Nephron (organoid): ENCODE measurements around the gene FHL5.

Experiments used
- H3K27ac Mint-ChIP-seq, 3 experiments: 2 replicates each; pipeline ENCODE4 v1.8.0; 2020; ENCODE audit warnings: mixed read lengths in 3 of 3, mild to moderate bottlenecking in 2 of 3, moderate library complexity in 1 of 3
- H3K27me3 Mint-ChIP-seq: 2 replicates; pipeline ENCODE4 v1.8.0; 2021; ENCODE audit warnings: low read depth, mild to moderate bottlenecking, moderate library complexity, mixed read lengths
- H3K36me3 Mint-ChIP-seq: 2 replicates; pipeline ENCODE4 v1.8.0; 2020; ENCODE audit warnings: low read depth, mixed read lengths
- H3K4me1 Mint-ChIP-seq: 2 replicates; pipeline ENCODE4 v1.8.0; 2020; ENCODE audit warnings: mixed read lengths
- H3K4me3 Mint-ChIP-seq, 3 experiments: 2 replicates each; pipeline ENCODE4 v1.8.0; 2020; ENCODE audit warnings: mild to moderate bottlenecking in 3 of 3, mixed read lengths in 3 of 3, moderate library complexity in 2 of 3
- H3K9me3 Mint-ChIP-seq: 2 replicates; pipeline ENCODE4 v1.8.0; 2020; ENCODE audit warnings: mixed read lengths
- TF ChIP-seq, protein P1 (sequence below), 3 experiments: fragments of 200-600 bp; sonication (generic); IDR thresholded peaks; one replicate each; pipeline ENCODE4 v1.5.0; 2021; ENCODE audit warnings: antibody characterized with exemption in 3 of 3; ENCODE audit not compliant: unreplicated experiment in 3 of 3

Gene FHL5

GRCh38 chr6:96528193-96528592, 34.7 kb upstream of the FHL5 start:
- H3K27me3 Mint-ChIP-seq, result no peaks in the 10 kb centered on the region
- no peaks in the 10 kb centered on the region for H3K9me3 Mint-ChIP-seq
- no peak overlapping the region for H3K4me3 Mint-ChIP-seq
- peaks cover 70% of the 10 kb centered on the region for H3K36me3 Mint-ChIP-seq
- H3K27ac Mint-ChIP-seq, result no peak overlapping the region
- H3K4me1 Mint-ChIP-seq, result peaks cover 5% of the 10 kb centered on the region
- TF ChIP-seq, protein P1, sequence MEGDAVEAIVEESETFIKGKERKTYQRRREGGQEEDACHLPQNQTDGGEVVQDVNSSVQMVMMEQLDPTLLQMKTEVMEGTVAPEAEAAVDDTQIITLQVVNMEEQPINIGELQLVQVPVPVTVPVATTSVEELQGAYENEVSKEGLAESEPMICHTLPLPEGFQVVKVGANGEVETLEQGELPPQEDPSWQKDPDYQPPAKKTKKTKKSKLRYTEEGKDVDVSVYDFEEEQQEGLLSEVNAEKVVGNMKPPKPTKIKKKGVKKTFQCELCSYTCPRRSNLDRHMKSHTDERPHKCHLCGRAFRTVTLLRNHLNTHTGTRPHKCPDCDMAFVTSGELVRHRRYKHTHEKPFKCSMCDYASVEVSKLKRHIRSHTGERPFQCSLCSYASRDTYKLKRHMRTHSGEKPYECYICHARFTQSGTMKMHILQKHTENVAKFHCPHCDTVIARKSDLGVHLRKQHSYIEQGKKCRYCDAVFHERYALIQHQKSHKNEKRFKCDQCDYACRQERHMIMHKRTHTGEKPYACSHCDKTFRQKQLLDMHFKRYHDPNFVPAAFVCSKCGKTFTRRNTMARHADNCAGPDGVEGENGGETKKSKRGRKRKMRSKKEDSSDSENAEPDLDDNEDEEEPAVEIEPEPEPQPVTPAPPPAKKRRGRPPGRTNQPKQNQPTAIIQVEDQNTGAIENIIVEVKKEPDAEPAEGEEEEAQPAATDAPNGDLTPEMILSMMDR (IDR thresholded peaks at IDR 0.05; ENCODE audit: unreplicated experiment in 3 of 3), result no peak

GRCh38 chr6:96532399-96532798, 30.5 kb upstream of the FHL5 start:
- Mint-ChIP-seq H3K4me1 (no peaks in the 10 kb centered on the region), H3K36me3 (peaks cover 62% of the 10 kb centered on the region), H3K27ac (no peak overlapping the region), H3K27me3 (no peaks in the 10 kb centered on the region), H3K9me3 (no peaks in the 10 kb centered on the region), H3K4me3 (no peak overlapping the region)
- TF ChIP-seq, protein P1 (IDR thresholded peaks at IDR 0.05; ENCODE audit: unreplicated experiment in 3 of 3), result no peak

DNA sequence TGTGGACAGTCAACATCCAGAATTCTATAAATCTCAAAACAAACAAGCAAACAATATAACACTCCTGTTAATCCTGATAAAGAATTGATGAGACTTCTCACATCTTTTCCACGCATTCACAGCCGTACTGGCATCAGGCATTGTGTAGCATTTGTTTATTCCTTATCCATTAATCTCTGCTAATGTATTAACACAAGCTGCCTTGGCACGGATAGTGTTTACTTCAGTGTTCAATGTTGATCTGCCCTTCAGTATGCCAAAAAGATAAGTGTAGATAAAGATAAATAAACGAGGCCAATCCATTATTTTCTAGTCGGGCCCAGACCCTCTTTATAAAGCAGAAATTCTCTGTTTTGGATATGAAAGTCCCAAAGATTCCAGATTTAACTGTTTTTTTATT, 25.2 kb upstream of the FHL5 start:
- Mint-ChIP-seq H3K27ac (no peak overlapping the region), H3K36me3 (peaks cover 45% of the 10 kb centered on the region), H3K4me3 (no peak overlapping the region), H3K9me3 (no peaks in the 10 kb centered on the region), H3K4me1 (peaks cover 4% of the 10 kb centered on the region), H3K27me3 (no peaks in the 10 kb centered on the region)
- TF ChIP-seq, protein P1 (IDR thresholded peaks at IDR 0.05; ENCODE audit: unreplicated experiment in 3 of 3), result no peak

- Mint-ChIP-seq H3K27ac (no peak overlapping the region), H3K36me3 (peaks cover 57% of the 10 kb centered on the region), H3K27me3 (no peaks in the 10 kb centered on the region), H3K4me3 (no peak overlapping the region), H3K4me1 (peaks cover 4% of the 10 kb centered on the region), H3K9me3 (no peaks in the 10 kb centered on the region)
- TF ChIP-seq, protein P1 (IDR thresholded peaks at IDR 0.05; ENCODE audit: unreplicated experiment in 3 of 3), result peak; percentile 33 to 47 (median 44)
Observed at GRCh38 chr6:96542702-96543101, 20.2 kb upstream of the FHL5 start.

GRCh38 chr6:96545882-96546281, 17.0 kb upstream of the FHL5 start:
- no peak overlapping the region for H3K27ac Mint-ChIP-seq
- no peaks in the 10 kb centered on the region for H3K4me1 Mint-ChIP-seq
- no peaks in the 10 kb centered on the region for H3K9me3 Mint-ChIP-seq
- H3K4me3 Mint-ChIP-seq, result no peak overlapping the region
- H3K27me3 Mint-ChIP-seq, result no peaks in the 10 kb centered on the region
- peaks cover 59% of the 10 kb centered on the region for H3K36me3 Mint-ChIP-seq
- TF ChIP-seq, protein P1 (IDR thresholded peaks at IDR 0.05; ENCODE audit: unreplicated experiment in 3 of 3), result no peak

GRCh38 chr6:96547654-96548053, 15.3 kb upstream of the FHL5 start:
- H3K27ac Mint-ChIP-seq, result no peak overlapping the region
- no peak overlapping the region for H3K4me3 Mint-ChIP-seq
- no peaks in the 10 kb centered on the region for H3K4me1 Mint-ChIP-seq
- peaks cover 66% of the 10 kb centered on the region for H3K36me3 Mint-ChIP-seq
- H3K27me3 Mint-ChIP-seq, result no peaks in the 10 kb centered on the region
- H3K9me3 Mint-ChIP-seq, result no peaks in the 10 kb centered on the region
- TF ChIP-seq, protein P1 (IDR thresholded peaks at IDR 0.05; ENCODE audit: unreplicated experiment in 3 of 3), result no peak
